Stimulated activated CD4-positive, alpha-beta T cell treated with anti-CD3 and anti-CD28 coated beads, Interleukin-4, amount 100 ng/mL, for 4 hours (primary cell): ENCODE results near the gene LGALS16.
"Not testable (repeated sequence)": the region's sequence is repeated elsewhere in the genome, so short reads cannot be mapped to it uniquely, and the experiment has no call there.

Experiments
- DNase-seq, 2 experiments: peaks; one replicate each; pipeline ENCODE4 v3.0.0-alpha.2; 2020

Gene LGALS16, protein sequence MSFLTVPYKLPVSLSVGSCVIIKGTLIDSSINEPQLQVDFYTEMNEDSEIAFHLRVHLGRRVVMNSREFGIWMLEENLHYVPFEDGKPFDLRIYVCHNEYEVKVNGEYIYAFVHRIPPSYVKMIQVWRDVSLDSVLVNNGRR

DNA sequence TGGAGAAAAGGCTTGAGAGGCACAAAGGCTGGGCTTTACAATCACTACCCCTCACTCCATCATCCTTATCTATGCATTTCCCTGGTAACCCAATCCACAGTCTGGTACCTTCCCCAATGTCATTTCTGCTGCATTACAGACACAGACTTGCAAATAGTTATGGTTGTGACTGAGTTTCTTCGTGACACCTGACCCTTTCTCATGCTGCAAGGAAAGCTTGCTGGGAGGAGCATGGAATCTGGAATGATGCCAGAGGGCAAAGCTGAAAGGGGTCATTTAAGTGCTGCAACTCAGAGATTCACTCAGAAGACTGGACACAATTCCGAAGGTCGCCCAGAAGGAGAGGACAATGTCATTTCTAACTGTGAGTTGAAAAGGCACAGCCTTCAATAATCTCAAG is at the start of gene LGALS16:
Gene LGALS16 (plus strand): TSS at position 301 of the 400 bp plus-strand sequence. CDS start 49 bp downstream, at position 350.
- DNase-seq, result no peak

DNA sequence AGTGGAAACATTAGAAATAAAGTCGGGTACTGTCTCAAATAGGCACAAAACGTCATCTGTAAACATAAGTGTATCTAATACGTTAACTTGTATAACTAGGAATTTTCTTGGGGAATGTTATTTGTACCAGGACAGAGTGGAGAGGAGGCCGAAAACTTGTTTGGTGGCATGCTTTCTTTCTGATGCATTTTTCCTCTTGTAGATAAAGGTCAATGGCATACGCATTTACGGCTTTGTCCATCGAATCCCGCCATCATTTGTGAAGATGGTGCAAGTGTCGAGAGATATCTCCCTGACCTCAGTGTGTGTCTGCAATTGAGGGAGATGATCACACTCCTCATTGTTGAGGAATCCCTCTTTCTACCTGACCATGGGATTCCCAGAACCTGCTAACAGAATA is 48.7 kb upstream of the LGALS16 start:
- no peak for DNase-seq

DNA sequence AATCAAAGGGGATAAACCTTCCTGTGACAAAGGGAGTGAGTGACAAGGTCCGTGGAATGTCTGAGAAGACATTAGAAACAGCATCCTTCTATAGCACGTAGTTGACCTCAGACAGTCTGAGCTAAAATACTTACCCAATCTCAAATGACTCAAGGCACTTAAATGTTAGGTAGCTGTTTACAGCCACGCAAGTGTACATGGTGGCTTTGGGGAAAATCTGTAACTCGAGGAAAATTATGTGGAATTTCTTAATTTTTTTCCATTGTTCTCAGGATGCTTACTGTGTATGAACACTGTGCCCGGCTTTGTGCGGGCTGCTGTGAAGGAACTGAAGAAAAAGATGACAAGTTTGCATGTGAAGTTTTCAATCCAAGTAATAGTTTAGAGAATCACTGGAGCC is 48.2 kb upstream of the LGALS16 start:
- DNase-seq, result no peak

DNA sequence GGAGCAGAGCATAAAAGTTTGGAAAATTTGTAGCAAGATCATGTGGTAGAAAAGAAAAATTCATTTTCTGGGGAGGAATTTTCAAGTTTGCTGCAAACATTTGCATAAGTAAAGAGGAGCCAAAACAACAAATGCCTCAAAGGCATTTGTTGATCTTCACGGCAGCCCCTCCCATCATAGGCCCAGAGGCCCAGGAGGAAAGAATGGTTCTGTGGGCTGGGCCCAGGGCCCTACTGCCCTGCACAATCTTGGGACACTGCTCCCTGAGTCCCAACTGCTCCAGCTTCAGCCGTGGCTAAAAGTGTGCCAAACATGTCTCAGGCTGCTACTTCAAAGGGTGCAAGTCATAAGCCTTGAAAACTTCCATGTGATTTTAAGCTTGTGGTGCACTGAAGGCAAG is 42.1 kb upstream of the LGALS16 start:
- no peak for DNase-seq

DNA sequence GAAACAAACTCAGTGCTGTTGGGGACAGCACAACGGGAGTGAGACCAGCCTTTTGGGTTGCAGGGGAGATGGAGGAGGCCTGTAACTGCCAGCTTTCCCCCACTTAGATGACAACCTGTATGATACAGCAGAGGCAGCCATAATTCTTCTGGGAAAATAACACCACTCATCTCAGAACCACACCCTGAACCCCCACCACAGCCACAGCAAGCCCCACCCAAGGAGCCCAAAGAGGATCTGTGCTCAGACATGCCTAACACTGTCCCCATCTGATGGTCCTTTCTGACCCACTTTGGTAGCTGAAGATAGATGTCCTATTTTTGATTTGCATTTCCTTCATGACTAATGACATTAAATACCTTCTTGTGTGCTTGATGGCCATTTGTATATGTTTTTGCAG is 38.0 kb upstream of the LGALS16 start:
- DNase-seq, result no peak

DNA sequence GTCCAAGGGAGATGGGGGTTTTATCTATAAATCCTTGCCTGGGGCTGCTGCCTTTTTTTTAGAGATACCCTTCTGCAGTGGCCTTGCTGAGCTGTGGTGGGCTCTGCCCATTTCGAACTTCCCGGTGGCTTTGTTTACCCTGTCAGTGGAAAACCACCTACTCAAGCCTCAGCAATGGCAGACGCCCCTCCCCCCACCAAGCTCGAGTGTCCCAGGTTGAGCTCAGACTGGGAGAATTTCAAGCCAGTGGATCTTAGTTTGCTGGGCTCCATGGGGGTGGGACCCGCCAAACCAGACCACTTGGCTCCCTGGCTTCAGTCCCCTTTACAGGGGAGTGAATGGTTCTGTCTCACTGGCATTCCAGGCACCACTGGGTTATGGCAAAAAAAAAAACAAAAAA is 31.8 kb upstream of the LGALS16 start:
- DNase-seq, result no peak

DNA sequence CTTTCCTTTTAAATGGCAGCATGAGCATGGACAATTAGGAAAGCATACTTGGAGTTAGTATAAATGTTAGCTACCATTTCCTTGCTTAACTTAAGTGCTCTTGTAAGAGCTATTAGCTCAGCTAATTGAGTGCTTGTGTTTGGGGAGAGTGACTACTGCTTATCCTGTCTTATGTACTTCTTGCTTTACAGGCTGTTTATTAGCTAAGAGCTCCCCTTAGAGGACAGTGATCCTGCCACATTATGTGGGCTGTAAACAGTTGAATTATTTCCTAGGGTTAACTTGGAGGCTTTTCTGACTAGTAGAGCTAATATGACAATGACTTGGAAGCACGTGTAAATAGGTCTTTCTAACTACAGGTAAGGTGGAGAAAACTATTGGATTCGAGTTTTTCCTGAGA is 28.1 kb upstream of the LGALS16 start:
- DNase-seq, result not testable (repeated sequence)

DNA sequence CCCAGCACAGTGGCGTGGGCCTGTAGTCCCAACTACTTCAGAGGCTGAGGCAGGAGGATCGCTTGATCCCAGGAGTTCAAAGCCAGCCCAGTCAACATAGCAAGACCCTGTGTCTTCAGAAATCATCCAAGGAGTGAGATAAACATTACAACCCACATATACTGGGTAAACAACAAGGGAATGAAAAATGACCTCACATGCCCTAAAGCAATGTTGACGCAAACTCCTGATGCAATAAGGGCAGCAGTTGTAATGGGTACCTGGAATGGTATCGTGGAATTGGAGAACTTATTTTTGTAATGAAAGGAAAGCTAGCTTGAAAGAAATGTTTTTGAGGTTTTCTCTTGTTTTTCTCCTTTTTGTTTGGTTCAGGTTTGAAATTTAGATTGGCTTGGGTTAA is 24.5 kb upstream of the LGALS16 start:
- no peak for DNase-seq

DNA sequence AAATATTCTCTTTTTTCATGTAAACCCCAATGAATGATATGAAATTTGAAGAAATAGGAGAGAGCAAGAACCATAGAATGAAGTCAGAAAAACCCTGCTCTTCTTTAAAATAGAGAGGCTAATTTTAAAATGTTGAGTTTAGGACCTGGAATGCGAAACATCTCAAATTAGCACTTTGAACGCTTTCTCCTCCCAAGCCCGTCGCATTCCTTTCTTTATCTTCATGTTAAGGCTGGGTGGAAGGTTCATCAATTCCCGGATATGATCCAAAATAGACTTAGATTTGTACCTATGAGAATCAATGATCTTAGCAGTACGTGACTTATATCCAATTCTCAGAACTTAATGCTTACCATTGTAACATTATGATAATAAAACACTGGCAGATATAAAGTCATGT is 24.1 kb upstream of the LGALS16 start:
- DNase-seq, result no peak

DNA sequence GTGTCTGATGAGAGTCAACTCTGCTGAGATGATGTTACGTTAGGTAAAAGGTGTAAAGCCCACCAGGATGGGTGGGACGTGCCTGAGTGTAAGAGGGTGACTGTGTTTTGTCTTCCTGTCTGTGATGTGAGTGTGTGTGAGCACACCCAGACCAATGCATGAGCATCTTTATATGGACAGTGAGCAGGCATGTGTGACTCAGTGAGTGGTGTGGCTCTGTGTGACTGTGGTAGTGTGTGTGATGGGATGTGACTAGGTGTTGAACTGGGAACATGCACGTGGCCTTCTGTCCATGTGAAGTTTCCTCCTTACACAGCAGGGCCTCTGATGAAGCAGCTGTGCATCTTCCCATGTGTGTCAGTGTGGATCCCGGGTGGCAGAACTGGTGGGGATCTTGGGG is 17.8 kb upstream of the LGALS16 start:
- no peak for DNase-seq

DNA sequence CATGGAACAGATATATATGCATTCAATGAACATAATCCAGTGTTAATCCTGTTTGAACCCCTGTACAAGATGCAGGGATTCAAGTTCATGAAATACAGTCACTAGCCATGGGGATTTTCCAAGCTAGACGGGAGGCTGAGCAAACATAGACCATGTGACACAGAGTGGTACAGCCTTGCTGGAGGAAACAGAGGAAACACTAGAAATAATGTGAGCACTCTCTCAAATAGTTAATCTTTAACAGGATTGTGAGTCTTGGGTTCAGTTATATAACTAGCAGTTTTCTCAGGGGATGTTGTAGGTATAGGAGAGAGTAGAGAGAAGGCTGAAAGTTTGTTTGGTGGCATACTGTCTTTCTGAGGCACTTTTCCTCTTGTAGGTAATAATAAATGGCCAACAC is 13.9 kb upstream of the LGALS16 start:
- no peak for DNase-seq

DNA sequence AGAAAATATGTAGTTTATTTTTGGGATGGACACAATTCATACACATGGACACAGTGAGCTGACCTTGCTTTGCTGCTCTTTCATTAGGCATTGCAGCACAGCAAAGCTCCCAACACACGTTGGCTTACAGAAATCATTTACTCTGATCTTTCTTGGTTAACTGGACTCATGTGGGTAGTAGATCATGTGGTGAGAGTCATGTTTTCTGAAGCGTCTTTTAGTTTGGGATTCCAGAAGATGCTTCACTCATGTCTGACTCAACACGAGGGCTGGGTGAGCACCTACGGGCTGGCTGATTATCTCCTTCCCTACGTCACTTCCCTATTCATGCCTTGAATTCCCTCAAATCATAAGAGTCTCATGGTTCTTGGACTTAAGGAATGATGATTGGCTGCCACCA is 12.1 kb upstream of the LGALS16 start:
- DNase-seq, result no peak

DNA sequence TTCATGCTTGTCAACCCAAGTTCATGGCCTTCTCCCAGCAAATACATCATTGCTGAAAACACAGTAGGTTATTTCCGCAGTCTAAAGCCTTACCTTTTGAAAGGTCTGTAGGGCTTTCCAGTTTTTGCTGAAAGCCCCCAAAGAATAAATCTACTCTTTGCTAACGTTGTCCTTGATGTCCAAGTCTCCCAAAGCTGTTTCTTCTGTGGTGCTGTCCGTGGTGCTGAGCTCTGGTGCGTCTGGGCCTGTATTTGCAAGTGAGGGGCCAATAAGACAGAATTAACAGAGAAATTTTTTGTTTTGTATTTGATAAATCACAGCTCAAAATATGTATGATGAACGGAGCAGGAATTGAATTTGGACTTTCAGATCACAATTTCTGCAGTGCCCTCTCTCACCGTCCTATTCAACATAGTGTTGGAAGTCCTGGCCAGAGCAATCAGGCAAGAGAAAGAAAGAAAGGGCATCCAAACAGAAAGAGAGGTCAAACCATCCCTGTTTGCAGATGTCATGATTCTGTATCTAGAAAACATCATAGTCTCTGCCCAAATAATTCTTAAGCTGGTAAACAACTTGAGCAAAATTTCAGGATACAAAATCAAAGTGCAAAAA is 9.8 kb upstream of the LGALS16 start:
- DNase-seq, result peak in 1 of 2 experiments; percentile 5

DNA sequence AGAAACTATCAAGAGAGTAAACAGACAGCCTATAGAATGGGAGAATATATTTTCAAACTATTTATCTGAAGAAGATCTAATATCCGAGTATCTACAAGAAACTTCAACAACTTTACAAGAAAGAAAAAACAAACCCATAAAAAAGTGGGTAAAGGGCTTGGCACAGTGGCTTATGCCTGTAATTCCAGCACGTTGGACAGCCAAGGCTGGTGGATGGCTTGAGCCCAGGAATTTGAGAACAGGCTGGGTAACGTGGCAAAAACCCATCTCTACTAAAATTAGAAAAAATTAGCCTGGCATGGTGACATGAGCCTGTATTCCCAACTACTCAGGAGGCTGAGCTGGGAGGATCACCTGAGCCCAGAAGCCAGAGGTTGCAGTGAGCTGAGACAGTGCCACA is 7.8 kb upstream of the LGALS16 start:
- no peak for DNase-seq

DNA sequence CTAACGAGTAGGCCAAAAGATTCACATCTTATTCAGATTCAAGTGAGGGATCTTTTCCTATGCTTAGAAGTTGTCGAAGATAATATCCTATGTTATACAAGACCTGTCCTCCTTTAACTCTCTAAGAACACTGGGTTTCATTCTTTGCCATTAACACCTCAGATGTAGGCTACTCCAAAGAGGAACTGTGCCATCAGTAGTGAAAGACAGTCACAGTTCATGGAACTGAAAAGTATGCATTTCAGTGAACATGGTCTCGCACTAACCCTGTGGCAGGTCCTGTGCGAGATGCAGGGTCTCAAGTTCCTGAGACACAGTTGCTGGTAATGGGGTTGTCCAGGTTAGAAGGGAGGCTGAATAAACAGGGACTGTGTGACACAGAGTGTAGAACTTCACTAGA is 4.1 kb downstream of the LGALS16 start:
- DNase-seq, result no peak

DNA sequence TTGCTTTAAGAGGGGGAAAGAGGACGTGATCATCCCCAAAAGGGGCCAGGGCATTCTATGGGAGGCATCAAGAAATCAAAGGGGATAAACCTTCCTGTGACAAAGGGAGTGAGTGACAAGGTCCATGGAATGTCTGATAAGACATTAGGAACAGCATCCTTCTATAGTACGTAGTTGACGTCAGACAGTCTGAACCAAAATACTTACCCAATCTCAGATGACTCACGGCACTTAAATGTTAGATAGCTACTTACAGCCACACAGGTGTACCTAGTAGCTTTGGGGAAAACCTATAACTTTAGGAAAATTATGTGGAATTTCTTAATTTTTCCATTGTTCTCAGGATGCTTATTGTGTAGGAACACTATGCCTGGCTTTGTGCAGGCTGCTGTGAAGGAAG is 4.9 kb downstream of the LGALS16 start:
- DNase-seq, result no peak

DNA sequence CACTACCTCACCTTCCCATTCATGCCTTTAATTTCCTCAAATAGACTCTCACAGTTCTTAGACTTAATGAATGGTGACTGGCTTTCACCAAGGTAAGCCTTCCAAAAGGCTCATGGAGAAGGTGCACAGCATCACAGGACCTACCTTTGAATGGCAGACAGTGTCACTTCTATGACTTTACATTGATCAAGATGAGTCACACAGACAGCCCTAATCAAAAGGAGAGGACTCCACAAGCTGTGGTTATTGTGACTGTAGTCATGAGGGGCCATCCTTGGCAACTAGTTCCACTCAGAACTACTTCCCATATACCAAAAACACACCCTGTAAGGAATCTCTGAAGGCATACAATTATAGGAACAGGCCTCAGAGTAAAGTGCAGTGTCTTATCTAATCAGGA is 5.9 kb downstream of the LGALS16 start:
- no peak for DNase-seq

DNA sequence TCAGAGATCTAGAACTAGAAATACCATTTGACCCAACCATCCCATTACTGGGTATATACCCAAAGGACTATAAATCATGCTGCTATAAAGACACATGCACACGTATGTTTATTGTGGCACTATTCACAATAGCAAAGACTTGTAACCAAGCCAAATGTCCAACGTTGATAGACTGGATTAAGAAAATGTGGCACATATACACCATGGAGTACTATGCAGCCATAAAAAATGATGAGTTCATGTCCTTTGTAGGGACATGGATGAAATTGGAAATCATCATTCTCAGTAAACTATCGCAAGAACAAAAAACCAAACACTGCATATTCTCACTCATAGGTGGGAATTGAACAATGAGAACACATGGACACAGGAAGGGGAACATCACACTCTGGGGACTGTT is 14.1 kb downstream of the LGALS16 start:
- DNase-seq, result not testable (repeated sequence)

DNA sequence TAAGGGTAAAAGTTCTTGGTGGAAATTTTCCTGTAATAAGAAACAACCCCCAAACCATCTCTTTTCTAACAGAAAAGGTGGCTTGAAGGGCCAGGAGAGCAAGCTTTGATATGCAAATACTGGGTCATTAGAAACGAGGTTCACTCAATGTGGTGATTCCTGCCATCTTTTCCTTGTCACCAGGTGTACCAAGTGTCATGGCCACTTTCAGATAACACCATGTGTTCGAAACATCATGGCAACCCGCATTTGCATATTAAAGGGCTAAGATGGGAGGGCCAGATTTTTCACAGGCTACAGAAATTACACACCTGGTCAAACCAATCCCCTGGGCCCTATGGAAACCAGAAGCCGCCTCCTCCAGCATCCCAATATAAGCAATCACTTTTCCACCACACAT is 15.3 kb downstream of the LGALS16 start:
- DNase-seq, result no peak

DNA sequence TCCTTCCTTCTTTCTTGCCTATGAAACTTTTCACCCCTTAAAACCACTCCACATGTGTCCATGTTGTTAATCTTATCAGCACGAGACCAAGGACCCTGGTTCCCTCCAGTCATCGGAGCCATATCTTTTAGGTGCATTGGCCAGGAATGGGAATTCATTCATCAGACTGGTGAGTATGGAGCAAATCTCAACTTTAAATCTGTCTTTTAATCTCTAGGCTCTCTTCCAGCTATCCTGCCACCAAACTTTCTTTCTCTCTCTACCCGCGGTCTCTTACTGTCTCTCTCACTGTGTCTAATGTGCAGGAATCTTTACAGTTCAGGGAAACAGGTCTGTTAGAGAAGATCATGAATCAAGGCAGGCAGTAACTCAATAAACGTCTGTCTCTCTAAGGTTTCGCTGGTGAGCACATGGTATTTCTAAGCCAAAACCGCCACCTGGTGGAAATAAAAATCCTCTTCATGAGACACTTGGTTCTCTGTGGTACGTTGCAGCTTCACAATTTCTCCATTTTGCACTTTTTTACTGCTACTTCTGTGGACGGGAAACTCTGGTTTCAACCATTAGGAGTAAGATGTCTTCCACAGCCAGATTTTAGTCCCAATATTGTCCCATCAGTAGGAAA is 16.1 kb downstream of the LGALS16 start:
- DNase-seq, result peak in 1 of 2 experiments; percentile 42

DNA sequence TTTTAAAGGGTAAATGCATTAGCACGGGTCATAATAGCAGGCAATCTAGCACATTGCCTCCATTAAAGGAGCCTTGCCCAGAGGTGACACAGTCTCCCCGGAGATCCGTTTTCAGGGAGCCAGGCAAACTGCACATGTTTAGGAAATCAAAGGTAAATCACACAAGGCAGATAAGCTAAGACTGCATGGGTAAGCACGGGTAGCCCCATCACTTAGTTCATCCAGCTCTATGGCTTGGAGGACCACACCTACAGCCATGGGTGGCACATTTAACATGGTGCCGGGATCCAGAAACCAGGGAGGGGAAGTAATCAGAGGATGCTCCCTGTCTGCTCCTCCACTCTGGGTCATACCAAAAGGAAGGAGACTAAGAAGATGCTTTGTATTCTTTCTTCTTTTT is 16.8 kb downstream of the LGALS16 start:
- no peak for DNase-seq

DNA sequence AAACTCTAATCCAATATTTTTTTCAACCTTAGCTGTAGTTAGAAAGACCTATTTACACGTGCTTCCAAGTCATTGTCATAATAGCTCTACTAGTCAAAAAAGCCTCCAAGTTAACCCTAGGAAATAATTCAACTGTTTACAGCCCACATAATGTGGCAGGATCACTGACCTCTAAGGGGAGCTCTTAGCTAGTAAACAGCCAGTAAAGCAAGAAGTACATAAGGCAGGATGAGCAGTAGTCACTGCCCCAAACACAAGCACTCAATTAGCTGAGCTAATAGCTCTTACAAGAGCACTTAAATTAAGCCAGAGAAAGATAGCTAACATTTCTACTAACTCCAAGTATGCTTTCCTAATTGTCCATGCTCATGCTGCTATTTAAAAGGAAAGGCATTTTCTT is 18.1 kb downstream of the LGALS16 start:
- not testable (repeated sequence) for DNase-seq

DNA sequence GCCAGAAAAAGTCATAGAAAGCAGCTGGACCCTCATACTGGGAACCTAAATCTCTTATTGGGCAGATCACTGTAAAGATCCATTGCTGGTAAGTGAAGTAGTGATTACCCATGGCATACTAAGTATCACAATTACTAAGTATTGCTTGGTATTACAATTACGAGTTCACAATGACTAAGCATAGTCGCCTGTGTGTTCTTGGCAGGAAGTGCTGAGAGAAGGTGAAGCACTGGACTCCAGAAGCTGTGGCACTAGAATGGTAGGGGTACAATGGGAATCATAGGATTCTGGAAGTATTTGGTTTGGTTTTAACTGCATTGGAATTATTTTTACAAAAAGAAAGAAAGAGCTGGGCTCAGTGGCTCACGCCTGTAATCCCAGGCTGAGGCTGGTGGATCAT is 20.3 kb downstream of the LGALS16 start:
- no peak for DNase-seq

DNA sequence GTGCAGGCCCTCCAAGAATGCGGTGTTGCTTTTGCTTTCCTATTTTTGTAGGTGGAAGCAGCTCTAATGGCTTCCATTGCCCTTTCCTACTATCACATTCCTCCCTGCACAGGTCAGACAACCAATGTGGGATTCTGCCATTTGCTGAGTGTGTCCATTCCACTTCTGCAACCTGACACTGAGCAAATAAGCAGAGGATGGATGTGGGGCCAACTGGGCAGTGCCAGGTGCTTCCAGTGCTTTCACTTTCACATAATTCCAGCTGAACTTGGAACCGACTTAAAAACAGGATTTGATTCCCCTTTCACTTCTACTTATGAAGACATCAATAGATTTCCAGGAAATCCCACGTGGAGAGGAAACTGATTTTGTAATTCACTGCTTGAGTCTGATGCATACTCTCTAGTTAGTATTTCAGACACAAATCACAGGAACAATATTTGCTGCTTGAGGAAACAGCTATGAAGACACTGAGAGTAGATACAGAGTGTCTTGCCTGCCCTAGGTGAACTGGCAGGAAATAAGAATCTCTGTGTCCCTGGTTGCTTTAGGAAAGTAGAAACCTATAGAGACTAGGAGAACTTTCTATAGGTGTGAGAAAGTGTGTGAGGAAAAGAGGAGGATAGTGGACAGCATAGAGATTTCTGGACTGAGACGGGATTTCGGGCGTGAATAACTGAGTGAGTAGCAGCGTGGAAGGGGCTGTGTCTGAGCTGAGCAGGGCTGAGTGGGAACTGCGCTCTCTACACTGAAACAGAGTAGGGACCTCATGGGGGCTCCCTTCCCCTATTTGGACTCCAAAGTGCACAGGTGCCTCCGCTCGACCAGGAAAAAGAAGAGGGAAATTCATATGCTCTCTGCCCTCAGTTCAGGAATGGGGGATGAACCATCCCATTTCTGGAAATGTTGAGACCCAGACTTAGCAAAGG is 22.5 kb downstream of the LGALS16 start:
- DNase-seq, result no peak
